A549 treated with RU486 at 1 μM for 4 hours (cell line): ENCODE measurements around the gene RPS6KA6. TPM values are rescaled to one million over a fixed set of nuclear protein-coding genes. Genes with fewer than 3 reads are reported as not detected.

Experiments
- total RNA-seq: library from RNA; stranded (reverse); fragments of 200-300 nt; extraction: Qiagen RNA extraction; gene quantifications from 5 replicates; pipeline ENCODE4 v1.2.3, GENCODE V29; 2022; ENCODE audit warnings: low read depth

Gene RPS6KA6
- total RNA-seq, result 3.1 to 6.9 TPM (median 6.1 TPM) in 5 replicates

GRCh38 chrX:84187533-84188319 lies at the start of gene RPS6KA6:
Gene RPS6KA6 (minus strand): TSS chrX:84188199. CDS start chrX:84187899, 300 bp downstream.

